Activated CD8-positive, alpha-beta memory T cell treated with anti-CD3 and anti-CD28 coated beads for 24 hours (primary cell): ENCODE results near the gene ABCA7.

Source experiments
- DNase-seq: peaks from one replicate; pipeline ENCODE4 v3.0.0-alpha.2; 2020

Gene ABCA7

DNA sequence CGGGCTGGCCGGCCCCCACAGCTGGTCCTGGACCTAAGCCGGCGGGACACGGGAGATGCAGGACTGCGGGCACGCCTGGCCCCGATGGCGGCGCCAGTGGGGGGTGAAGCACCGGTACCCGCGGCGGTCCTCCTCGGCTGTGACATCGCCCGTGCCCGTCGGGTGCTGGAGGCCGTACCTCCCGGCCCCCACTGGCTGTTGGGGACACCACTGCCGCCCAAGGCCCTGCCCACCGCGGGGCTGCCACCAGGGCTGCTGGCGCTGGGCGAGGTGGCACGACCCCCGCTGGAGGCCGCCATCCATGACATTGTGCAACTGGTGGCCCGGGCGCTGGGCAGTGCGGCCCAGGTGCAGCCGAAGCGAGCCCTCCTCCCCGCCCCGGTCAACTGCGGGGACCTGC, 36.6 kb upstream of the ABCA7 start:
- DNase-seq = no peak

DNA sequence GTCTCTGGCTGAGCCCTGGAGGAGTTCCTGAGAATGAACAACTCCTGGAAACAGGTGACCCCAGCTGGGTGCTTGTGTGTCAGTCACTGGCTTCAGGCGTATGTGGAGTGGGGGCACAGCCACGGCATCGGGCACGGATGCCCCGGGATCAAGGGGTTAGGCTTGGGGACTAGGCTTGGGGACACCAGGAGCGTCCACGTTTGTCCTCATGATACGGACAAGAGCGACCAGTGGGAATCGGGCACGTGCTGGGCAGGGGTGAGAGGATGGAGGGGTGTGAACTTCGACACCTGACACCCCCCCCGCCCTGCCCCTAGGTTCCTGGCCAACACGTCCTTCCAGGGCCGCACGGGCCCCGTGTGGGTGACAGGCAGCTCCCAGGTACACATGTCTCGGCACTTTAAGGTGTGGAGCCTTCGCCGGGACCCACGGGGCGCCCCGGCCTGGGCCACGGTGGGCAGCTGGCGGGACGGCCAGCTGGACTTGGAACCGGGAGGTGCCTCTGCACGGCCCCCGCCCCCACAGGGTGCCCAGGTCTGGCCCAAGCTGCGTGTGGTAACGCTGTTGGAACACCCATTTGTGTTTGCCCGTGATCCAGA, 35.6 kb upstream of the ABCA7 start:
- no peak for DNase-seq

DNA sequence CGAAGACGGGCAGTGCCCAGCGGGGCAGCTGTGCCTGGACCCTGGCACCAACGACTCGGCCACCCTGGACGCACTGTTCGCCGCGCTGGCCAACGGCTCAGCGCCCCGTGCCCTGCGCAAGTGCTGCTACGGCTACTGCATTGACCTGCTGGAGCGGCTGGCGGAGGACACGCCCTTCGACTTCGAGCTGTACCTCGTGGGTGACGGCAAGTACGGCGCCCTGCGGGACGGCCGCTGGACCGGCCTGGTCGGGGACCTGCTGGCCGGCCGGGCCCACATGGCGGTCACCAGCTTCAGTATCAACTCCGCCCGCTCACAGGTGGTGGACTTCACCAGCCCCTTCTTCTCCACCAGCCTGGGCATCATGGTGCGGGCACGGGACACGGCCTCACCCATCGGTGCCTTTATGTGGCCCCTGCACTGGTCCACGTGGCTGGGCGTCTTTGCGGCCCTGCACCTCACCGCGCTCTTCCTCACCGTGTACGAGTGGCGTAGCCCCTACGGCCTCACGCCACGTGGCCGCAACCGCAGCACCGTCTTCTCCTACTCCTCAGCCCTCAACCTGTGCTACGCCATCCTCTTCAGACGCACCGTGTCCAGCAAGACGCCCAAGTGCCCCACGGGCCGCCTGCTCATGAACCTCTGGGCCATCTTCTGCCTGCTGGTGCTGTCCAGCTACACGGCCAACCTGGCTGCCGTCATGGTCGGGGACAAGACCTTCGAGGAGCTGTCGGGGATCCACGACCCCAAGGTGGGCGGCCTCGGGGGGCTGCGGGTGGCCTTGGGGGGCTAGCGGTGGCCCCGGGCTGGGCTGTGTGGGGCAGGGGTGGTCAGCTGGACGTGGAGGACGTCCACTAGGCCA, 34.9 kb upstream of the ABCA7 start:
- DNase-seq = no peak

DNA sequence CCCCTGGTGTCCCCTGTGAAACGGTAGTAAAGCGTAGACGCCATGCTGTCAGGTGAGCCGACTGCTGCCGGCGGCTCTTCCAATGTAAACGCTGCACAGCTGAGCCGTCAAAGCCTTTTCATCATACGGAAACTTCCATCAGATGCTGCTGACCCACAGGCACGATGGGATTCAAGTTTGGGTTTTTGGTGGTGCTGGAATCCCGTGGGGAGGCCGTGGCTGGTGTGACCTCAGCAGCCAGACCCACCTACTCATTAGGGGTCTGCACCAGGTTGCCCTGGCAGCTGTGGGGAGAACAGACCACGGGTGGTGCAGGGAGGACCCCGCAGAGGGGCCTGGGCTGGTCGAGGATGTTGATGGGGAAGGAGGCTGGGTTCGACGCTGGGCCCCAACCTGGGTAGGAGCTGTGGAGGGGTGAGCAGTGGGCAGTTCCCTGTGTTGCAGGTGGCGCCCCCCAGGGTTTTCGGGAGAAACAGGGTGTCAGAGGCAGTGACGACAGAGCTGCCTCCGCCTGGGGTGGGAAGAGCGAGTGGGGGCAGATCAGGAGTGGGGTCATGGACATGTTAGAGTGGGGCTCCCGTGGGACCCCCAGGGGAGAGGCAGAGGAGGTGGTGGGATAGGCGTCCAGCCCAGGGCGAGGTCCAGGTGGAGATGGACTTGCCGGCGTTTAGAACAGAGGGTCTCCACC, 33.1 kb upstream of the ABCA7 start:
- DNase-seq = no peak

- DNase-seq = no peak
Measured at GRCh38 chr19:1007399-1008251, 32.3 kb upstream of the ABCA7 start.

GRCh38 chr19:1008268-1009040, 31.5 kb upstream of the ABCA7 start:
- DNase-seq = no peak

DNA sequence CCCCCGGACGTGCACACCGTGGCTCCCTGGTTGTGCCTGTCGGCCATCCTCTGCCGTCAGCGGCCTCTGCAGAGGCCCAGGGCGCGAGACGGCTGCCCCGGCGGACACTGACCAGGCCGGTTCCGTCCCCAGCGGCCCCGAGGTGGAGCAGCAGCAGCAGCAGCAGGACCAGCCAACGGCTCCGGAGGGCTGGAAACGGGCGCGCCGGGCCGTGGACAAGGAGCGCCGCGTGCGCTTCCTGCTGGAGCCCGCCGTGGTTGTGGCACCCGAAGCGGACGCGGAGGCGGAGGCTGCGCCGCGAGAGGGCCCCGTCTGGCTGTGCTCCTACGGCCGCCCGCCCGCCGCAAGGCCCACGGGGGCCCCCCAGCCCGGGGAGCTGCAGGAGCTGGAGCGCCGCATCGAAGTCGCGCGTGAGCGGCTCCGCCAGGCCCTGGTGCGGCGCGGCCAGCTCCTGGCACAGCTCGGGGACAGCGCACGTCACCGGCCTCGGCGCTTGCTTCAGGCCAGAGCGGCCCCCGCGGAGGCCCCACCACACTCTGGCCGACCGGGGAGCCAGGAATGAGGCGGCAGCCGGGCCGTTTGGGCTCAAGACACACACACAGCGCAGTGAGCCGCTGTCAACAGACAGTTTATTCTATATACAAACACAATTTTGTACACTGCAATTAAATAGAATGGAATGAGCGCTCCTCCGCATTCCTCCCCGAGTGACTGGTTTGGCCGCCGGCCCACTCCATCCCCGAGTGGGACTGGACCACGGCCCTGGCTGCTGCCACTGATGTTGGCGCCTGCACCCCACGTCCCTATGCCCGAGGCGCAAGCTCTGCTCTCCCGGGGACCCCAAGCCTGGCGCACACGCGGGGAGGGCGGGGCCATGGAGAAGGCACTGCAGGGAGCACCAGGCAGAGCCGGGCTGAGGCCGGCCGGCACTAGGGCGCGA, 30.6 kb upstream of the ABCA7 start:
- no peak for DNase-seq

GRCh38 chr19:1009981-1010538, 29.8 kb upstream of the ABCA7 start:
- DNase-seq = no peak

DNA sequence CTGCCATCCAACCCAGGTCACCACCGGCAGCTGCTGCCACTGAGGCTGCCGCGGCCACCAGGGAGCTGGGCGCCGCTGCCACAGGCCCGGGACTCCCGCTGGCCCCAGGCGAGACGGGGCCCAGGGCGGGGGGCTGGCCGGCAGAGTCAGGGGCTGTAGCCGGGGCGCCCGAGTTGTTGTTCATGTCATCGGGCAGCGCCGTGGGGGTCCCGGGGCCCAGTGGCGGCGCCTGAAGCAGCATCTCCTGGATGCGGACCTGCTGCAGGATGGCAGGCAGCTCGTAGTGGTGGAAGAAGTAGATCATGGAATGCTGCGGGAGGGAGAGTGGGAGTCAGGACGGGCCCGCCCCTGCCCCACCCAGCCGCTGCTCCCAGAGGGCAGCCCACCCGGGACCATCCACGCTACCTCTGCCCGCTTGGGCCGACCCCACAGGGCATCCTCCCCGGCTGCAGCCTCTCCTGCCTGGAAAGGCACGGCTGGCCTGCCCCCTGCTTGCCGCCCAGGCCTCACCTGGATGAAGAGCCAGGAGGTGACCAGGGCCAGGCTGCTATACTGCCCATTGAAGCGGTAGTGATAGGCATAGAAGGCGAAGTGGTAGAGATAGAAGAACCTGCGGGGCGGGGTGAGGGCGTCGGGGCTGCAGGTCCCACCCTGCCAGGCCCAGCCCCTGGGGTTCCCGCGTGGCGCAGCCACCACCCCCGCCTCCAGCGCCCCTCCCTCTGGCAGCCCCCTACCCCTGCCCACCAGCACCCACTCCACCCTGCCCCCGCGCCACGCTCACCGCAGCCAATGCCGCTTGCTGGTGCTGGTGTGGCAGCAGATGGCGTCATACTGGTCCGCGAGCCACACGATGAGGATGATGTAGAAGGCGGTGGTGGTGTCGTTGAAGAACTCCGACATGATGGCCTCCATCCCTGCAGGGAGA, 29.1 kb upstream of the ABCA7 start:
- no peak for DNase-seq

GRCh38 chr19:1011831-1012333, 28.0 kb upstream of the ABCA7 start:
- DNase-seq = no peak

- DNase-seq = no peak
Measured at GRCh38 chr19:1012334-1012733, 27.6 kb upstream of the ABCA7 start.

DNA sequence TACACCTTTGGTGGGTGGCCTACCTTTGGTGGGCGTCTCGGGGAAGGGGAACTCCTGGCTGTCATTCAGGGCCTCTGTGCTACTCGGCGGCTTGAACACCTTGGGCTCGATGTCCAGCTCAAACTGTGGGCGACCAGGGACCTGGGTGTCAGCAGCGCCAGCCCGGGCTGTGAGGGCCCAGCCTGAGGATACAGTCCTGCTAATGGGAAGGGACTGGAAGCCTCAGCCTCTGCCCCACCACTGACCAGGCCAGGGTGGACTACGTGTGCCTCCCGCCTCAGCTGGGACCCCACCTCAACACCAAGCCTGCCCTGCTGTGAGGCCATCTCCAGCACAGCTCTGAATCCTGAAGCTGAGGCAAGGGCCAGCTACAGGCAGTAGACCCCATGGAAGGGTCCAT, 26.7 kb upstream of the ABCA7 start:
- no peak for DNase-seq

DNA sequence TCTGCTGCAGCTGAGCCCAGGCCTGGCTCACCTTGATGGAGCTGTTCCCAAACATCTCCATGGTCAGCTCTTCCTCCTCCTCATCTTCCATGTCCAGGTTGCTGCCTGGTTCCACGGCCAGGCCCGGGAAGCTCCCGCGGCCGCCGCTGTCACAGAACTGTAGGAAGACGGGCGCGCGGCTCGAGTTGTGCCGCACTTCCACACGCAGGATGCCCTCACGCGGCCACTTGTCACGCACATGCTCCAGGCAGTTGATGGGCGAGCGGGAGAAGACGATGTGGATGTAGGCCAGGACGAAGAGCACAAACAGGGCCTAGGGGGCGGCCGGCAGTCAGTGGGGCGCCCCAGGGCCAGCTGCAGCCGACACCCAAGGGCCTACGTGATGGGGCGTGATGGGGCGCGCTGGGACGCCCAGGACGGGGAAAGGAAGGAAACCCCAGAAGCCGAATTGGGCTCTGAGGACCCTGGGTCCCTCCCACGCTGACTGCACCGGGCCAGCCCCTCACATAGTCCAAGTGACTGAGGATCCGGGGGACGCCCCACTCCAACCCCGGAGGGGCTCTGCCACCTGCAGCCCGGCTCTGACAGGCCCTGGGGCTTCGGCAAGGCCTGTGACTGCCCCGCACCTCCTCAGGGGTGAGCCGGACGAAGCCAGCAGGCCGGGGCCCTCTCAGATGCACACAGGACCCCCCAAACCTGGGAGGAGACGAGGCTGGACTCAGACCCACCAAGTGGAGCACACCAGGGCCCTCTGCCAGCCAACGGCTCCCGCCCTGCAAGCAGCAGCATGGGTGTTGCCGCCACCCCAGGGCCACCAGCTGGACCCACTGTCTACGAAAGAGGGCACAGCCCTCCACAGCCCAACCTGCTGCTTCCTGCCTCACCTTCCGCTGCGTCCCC, 25.5 kb upstream of the ABCA7 start:
- DNase-seq = no peak

DNA sequence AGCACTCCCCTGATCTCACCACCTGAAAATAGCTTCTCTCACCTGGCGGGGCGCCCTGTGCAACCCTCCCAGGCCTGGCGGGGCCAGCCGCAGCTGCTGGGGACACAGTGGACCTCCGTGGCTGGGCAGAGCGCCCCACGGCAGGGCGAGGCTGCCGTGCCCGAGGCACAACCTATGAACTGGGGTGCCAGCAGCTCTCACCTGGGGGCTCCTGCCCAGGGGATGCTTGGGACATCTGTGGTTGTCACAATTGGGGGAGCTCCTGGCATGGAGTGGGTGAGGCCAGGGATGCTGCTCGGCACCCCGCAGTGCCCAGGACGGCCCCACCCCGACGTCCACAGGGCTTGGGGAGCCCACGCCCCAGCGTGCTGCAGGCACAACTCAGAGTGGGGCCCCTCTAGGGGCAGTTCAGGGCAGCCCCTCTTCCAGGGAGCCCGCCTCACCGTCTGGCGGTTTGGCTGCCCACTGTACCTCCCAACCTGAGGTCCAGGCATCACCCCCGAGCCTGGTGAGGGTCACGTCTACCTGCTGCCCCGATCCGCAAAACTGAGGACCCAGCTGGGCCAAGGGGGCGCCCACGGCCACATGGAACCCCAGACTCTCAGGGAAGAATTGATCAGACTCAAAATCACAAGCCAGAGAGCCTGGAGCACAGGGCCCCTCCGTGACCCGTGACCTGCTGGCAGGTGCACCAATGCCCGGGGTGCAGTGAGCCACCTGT, 24.7 kb upstream of the ABCA7 start:
- DNase-seq = no peak

- DNase-seq = no peak
Measured at GRCh38 chr19:1015782-1016646, 23.9 kb upstream of the ABCA7 start.

- no peak for DNase-seq
Measured at GRCh38 chr19:1016647-1017114, 23.2 kb upstream of the ABCA7 start.
